Measurements from ENCODE around the gene LAMB3. TPM values are rescaled to one million over a fixed set of nuclear protein-coding genes. Genes with fewer than 3 reads are reported as not detected.

Gene LAMB3
- polyA plus RNA-seq, 5 donors: 36.5 to 99.7 (median 57.8) TPM

GRCh38 chr1:209619696-209620486, 32.3 kb downstream of the LAMB3 start:
- DNase-seq: no peak

- no peak for DNase-seq
Observed at GRCh38 chr1:209618756-209619420, 33.3 kb downstream of the LAMB3 start.

GRCh38 chr1:209618291-209618690, 33.9 kb downstream of the LAMB3 start:
- no peak for DNase-seq

GRCh38 chr1:209617755-209618154, 34.5 kb downstream of the LAMB3 start:
- no peak for DNase-seq

- DNase-seq: no peak
Observed at GRCh38 chr1:209617047-209617673, 35.1 kb downstream of the LAMB3 start.

- no peak for DNase-seq
Observed at GRCh38 chr1:209616366-209617046, 35.7 kb downstream of the LAMB3 start.

- DNase-seq: no peak
Observed at GRCh38 chr1:209614906-209615305, 37.3 kb downstream of the LAMB3 start.

GRCh38 chr1:209614151-209614420, 38.1 kb downstream of the LAMB3 start:
- DNase-seq: no peak

GRCh38 chr1:209613400-209614150, 38.6 kb downstream of the LAMB3 start:
- no peak for DNase-seq

GRCh38 chr1:209612646-209613399, 39.4 kb downstream of the LAMB3 start:
- DNase-seq: no peak

- no peak for DNase-seq
Observed at GRCh38 chr1:209611771-209612570, 40.3 kb downstream of the LAMB3 start.

- no peak for DNase-seq
Observed at GRCh38 chr1:209610631-209610905, 41.7 kb downstream of the LAMB3 start.

- DNase-seq: no peak
Observed at GRCh38 chr1:209609791-209610630, 42.2 kb downstream of the LAMB3 start.

- DNase-seq: no peak
Observed at GRCh38 chr1:209609041-209609790, 43.0 kb downstream of the LAMB3 start.

GRCh38 chr1:209607795-209608178, 44.4 kb downstream of the LAMB3 start:
- no peak for DNase-seq

- no peak for DNase-seq
Observed at GRCh38 chr1:209607102-209607794, 45.0 kb downstream of the LAMB3 start.

- no peak for DNase-seq
Observed at GRCh38 chr1:209603877-209604276, 48.3 kb downstream of the LAMB3 start.
